Measurements from ENCODE around the gene SEPTIN10.

The SEPTIN10 gene

GRCh38 chr2:109523121-109523520 lies 90.6 kb downstream of the SEPTIN10 start:
- no peak for DNase-seq (ENCODE audit: low spot score)

- no peak for DNase-seq (ENCODE audit: low spot score)
These were observed 91.7 kb downstream of the SEPTIN10 start for GRCh38 chr2:109522063-109522374.

DNA sequence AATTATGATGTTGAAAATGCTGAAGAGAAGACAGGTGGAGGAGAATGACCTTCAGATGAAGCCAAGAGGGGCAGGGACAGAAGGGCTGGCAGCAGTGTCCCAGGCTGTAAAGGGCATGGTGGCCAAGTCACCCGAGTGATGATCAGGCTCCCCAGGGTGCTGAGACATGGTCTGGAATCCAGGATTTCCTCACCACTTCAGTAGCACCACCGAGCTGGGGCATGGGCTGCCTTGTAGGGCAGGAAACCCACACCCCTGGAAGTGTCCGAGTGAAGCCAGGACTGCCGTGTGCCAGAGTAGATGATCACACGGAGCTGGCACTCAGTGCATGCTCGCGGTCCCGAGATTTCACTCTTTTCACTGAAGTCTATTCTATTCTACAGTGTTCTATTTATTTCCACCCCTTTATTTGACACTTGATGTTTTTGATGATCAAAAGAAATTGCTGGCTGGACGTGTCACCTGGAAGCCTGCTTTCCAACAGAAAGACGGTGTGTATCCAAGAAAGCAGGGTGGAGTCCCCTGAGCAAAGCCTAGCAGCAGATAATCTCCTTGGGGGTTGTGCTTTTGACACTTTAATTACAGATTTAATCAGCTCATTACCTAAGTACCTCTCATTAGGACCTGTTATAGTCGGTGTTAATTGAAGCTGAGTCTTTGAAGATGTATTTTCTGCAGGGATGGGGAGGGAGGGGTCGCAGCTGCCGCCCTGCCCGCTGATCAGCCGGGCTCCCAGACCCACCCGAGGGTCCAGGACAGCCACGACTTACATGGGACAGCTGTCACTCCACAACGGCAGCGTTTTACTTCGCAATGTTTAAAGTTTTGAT lies 92.3 kb downstream of the SEPTIN10 start:
- DNase-seq (ENCODE audit: low spot score): no peak

DNA sequence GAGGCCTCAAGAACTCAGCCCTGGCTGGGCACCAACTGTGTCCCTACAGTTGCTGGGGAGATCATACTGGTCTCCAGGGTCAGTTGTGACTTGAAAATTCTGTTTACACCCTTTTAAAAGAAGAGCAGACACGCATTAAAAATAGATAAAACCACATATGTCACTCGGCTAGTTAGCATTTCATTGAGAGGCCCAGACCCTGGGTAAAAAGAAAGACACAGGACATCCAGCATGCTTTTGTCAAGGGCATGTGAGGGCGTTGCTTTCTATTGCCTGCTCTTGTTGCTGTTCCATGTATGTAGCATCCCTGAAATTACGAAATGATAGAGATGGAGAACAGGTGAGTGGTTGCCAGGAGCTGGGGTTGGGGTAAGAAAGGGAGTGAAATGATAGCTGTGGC lies 94.3 kb downstream of the SEPTIN10 start:
- no peak for DNase-seq (ENCODE audit: low spot score)

DNA sequence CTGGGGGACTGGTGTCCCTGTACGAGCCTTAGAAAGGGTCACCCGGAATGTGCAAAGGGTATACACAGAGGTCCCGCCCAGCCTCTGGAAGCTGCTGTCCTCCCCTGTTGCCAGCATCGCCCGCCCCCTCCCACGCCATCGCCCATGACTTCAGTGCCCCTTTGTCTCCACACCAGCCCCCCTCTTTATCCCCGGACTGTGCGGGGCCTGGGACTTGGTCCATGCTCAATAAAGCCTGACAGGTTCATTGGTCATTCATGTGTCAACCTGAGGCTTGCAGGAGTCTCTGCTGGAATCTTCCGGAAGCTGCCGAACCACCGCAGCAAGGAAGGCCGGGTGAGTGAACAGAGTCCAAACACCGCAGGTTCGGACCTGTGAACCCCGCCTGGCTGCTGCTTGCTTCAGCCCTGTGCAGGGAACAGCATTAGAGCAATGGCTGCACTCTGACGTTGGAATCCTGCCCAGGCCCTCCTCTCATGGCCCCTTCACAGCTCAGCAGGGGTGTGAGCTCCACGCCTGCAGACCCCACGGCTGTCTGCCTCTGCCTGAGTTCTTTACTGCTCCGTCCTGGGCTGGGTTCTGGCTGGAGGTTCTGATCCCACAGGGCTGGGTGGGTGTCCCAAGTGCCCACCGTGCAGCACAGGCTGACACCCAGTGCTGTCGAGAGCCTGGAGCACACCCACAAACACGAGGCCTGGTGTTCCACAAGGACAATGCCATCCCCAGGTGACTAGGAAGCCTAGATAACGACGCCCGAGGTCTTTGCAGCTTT lies 96.5 kb downstream of the SEPTIN10 start:
- no peak for DNase-seq (ENCODE audit: low spot score)

- DNase-seq (ENCODE audit: low spot score): peak; percentile 70
These were observed 97.2 kb downstream of the SEPTIN10 start for GRCh38 chr2:109516445-109517117.

GRCh38 chr2:109514857-109515256 lies 98.9 kb downstream of the SEPTIN10 start:
- DNase-seq (ENCODE audit: low spot score): no peak

DNA sequence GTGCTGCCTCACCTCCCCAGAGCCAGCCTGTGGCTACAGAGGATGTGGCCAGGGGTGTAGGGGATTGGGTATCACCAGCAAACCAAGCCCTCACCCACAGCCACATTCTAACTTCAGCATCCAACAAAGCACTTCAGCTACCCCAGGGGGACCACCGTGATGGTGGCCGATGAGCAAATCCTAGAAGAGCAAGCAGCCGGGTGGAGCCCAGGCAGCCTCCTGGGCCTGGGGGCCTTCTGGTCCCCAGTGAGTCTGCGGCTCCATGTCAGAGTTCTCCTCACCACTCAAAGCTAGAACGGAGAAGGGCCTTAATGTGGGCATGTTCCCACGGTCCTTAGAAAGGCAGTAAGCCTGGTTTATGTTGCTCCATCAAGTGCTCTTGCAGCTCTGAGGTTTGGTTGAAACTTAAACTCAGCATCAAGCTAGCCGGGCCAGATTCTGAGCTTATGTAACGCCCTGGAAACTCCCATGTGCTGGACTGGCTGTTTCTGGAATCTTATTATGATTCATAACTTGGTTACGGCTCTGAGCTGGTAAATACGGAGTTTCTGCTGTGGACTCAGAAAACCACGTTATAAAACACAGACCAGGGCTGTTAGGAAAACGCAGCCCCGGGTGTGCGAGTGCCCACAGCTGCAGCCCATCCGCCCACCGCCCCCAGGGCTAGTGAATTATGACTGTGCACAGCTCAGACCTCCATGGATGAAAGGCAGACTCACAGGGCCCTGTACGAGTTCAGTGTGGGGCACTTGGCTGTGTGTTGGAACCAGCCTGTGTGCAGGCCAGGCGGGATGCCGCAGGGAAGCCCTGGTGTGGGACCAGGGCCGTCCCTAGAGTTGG lies 99.8 kb downstream of the SEPTIN10 start:
- DNase-seq (ENCODE audit: low spot score): no peak

- DNase-seq (ENCODE audit: low spot score): no peak
These were observed 100.5 kb downstream of the SEPTIN10 start for GRCh38 chr2:109513230-109513629.

GRCh38 chr2:109512076-109512475 lies 101.7 kb downstream of the SEPTIN10 start:
- DNase-seq (ENCODE audit: low spot score): no peak

DNA sequence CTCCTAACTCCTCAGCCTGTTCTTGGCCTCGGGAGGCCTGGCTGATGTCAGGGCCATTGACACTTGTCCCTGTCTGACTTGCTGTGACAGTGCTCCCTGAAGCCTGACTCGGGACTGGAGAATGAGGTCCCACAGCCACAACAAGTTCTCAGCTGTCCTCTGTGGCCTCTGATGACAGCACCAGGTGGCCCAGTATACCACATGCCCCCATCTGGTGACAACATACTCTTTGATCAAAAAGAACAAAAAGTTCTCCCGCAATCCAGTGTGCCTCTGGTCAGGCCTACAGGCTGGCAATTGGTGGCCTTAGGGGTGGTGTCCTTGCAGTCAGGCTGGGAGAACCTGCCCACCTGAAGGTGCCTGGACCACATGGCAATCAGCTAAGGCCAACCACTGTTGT lies 102.6 kb downstream of the SEPTIN10 start:
- no peak for DNase-seq (ENCODE audit: low spot score)

DNA sequence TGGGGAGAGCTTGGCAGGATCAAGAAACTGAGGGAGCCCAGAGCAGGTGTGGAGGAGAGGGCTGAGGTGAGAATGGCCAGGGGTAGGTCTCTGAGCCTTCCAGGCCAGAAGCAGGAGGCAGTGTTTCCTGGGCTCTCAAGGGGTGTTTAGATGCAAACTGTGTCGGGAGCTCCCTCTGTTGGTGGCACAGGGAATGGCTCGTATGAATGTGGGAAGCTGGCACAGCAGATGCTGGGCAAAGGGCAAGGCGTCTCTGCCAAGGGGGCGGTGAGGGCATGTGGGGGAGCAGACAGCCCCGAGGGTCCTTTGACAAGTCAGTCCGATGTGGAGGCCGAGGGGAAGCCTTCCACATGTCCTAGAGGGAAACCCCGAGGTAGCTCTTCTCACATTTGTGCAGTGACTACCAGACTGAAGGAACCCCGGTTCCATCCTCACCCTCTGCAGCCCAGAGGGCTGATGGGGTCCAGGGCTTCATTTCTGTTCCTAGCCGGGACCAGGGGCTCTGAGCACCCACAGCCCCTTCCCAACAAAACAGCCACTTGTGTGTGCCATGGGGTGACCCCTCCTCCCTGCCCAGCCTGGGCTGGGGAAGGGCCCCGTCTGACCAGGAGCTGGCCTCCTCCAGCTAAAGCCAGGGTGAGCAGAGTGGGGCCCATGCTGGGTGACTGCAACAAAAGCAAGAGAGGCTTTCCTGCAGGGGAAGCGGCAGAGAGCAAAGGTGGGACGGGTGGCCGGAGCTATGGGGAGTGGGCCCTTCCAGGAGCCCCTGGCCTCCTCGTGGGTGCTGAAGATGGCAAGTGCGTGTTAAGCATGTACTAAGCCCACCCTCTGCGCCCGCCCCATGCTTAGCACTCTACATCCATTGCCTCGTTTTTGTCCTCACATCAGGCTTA lies 103.4 kb downstream of the SEPTIN10 start:
- DNase-seq (ENCODE audit: low spot score): peak; percentile 90

DNA sequence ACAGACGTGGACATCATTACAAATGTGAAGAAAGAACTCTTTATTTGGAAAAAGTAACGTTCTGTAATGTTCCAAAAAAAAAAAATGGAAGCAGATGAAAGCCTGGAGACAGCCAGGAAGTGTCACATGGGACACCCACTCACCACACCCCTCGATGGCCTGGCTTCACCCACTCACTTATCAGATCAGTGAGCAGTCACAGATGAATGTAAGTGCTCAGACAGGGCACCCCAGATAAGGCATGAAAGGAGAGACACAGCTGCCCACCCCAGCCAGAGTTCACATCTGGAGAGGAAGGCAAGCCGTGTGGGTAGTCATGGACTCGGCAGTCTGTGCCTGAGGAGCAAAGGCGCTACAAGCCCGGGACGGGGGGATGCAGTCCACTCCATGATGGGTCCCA lies 105.2 kb downstream of the SEPTIN10 start:
- no peak for DNase-seq (ENCODE audit: low spot score)

GRCh38 chr2:109507828-109508227 lies 105.9 kb downstream of the SEPTIN10 start:
- no peak for DNase-seq (ENCODE audit: low spot score)

GRCh38 chr2:109507217-109507616 lies 106.5 kb downstream of the SEPTIN10 start:
- DNase-seq (ENCODE audit: low spot score): no peak

DNA sequence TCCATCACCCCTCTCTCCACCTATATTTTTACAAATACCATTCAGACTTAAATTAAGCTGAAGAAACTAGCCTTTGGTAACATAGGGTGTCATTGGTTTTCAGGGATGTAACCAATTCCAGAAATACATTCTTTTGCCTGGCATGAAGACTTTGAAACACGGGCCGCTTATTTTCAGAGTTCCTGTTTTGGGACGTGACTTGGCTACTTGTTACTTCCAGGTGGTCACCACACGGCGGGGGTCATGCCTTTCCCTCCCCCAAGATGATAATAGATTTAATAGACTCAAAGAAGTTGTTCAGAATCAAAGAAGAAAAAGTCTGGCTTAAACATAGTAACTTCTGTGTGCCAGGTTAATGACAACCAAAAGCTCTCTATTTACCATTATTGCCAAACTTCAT lies 110.6 kb downstream of the SEPTIN10 start:
- DNase-seq (ENCODE audit: low spot score): no peak

DNA sequence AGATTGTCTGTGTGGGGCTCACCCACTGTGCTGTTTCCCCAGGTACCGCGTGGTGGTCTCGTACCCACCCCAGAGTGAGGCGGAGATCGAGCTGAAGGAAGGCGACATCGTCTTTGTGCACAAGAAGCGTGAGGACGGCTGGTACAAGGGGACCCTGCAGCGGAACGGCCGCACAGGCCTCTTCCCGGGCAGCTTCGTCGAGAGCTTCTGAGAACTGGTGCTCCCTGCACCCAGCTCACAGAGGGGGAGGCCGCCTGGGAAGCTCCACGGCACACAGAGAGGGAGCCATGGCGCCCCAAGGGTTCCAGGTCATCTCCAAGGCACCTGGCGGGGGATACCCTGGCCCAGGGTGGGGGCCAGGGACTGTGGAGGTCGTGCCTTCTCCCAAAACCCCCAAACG lies 112.3 kb downstream of the SEPTIN10 start:
- DNase-seq (ENCODE audit: low spot score): no peak

GRCh38 chr2:109500910-109501309 lies 112.9 kb downstream of the SEPTIN10 start:
- no peak for DNase-seq (ENCODE audit: low spot score)

DNA sequence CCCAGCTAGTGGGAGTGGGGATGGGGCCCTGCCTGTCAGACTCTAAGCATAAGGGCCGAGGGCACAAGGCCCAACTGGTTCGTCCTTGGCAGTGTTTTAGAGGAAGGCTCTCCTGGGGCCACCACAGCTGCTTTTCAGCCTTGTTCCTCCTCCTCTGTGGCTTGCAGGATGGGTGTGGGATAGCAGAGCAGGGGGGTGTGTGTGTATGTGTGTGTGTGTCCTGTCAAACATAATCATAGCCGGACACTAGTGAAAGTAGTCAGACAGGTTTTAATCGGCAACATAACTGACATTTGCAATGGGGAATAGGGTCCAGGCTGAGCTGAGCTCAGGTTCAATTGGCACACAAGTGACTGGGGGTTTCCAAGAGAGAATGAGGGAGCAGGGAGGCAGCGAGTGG lies 114.2 kb downstream of the SEPTIN10 start:
- no peak for DNase-seq (ENCODE audit: low spot score)

- no peak for DNase-seq (ENCODE audit: low spot score)
These were observed 114.9 kb downstream of the SEPTIN10 start for GRCh38 chr2:109498906-109499305.
